Measurements from ENCODE around the gene RAD51B.

GRCh38 chr14:68737086-68737485 lies 917.5 kb downstream of the RAD51B start:
- TF ChIP-seq CTCF (optimal IDR thresholded peaks at IDR 0.05 in 1 of 3, IDR thresholded peaks at IDR 0.05 in 1 of 3, conservative IDR thresholded peaks at IDR 0.05 in 1 of 3; ENCODE audit: extremely low read depth in 1 of 3, insufficient read depth in 2 of 3, low read length in 3 of 3) = no peak
- TF ChIP-seq EZH2 (IDR thresholded peaks at IDR 0.05; ENCODE audit: low read length) = no peak

All from keratinocyte (primary cell).